ENCODE data around the gene UIMC1.

- TF ChIP-seq, protein P1, sequence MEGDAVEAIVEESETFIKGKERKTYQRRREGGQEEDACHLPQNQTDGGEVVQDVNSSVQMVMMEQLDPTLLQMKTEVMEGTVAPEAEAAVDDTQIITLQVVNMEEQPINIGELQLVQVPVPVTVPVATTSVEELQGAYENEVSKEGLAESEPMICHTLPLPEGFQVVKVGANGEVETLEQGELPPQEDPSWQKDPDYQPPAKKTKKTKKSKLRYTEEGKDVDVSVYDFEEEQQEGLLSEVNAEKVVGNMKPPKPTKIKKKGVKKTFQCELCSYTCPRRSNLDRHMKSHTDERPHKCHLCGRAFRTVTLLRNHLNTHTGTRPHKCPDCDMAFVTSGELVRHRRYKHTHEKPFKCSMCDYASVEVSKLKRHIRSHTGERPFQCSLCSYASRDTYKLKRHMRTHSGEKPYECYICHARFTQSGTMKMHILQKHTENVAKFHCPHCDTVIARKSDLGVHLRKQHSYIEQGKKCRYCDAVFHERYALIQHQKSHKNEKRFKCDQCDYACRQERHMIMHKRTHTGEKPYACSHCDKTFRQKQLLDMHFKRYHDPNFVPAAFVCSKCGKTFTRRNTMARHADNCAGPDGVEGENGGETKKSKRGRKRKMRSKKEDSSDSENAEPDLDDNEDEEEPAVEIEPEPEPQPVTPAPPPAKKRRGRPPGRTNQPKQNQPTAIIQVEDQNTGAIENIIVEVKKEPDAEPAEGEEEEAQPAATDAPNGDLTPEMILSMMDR (IDR thresholded peaks at IDR 0.05) = no peak
- TF ChIP-seq POLR2A (IDR thresholded peaks at IDR 0.05) = no peak
Measured at GRCh38 chr5:176938472-176938871, 68.1 kb downstream of the UIMC1 start.
